OCI-LY1 (cell line): Measurements from ENCODE around the gene HSD17B14.
"Not testable (repeated sequence)": the region's sequence is repeated elsewhere in the genome, so short reads cannot be mapped to it uniquely, and the experiment has no call there.

Experiments
- EZH2 ChIP-seq: fragments of 200-600 bp; sonication (generic), shearing (Covaris generic); IDR thresholded peaks from 2 replicates; pipeline ENCODE4 v1.8.0; 2017; ENCODE audit warnings: borderline replicate concordance, mixed run types, mild to moderate bottlenecking, antibody characterized with exemption, low read length, moderate library complexity, mixed read lengths
- TF ChIP-seq, protein P1 (sequence below): fragments of 200-600 bp; sonication (generic), shearing (Covaris generic); IDR thresholded peaks from 2 replicates; pipeline ENCODE4 v1.5.1; 2017; ENCODE audit warnings: mild to moderate bottlenecking, antibody characterized with exemption, low read length, moderate library complexity, mixed read lengths

GRCh38 chr19:48876043-48876981 is 40.0 kb upstream of the HSD17B14 start:
- TF ChIP-seq, protein P1, sequence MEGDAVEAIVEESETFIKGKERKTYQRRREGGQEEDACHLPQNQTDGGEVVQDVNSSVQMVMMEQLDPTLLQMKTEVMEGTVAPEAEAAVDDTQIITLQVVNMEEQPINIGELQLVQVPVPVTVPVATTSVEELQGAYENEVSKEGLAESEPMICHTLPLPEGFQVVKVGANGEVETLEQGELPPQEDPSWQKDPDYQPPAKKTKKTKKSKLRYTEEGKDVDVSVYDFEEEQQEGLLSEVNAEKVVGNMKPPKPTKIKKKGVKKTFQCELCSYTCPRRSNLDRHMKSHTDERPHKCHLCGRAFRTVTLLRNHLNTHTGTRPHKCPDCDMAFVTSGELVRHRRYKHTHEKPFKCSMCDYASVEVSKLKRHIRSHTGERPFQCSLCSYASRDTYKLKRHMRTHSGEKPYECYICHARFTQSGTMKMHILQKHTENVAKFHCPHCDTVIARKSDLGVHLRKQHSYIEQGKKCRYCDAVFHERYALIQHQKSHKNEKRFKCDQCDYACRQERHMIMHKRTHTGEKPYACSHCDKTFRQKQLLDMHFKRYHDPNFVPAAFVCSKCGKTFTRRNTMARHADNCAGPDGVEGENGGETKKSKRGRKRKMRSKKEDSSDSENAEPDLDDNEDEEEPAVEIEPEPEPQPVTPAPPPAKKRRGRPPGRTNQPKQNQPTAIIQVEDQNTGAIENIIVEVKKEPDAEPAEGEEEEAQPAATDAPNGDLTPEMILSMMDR = not testable (repeated sequence)
- not testable (repeated sequence) for TF ChIP-seq EZH2
